GM18507 (cell line): ENCODE measurements around the gene MELTF.

Experiments
- DNase-seq: peaks from one replicate; pipeline ENCODE4 v3.0.0; 2011; ENCODE audit warnings: low read depth; ENCODE audit not compliant: insufficient read length; ENCODE audit errors: extremely low spot score
- FAIRE-seq: peaks from 2 replicates; lab custom pipeline; 2011; peaks lifted over from hg19 to GRCh38; lab: Jason Lieb, UNC

The MELTF gene

DNA sequence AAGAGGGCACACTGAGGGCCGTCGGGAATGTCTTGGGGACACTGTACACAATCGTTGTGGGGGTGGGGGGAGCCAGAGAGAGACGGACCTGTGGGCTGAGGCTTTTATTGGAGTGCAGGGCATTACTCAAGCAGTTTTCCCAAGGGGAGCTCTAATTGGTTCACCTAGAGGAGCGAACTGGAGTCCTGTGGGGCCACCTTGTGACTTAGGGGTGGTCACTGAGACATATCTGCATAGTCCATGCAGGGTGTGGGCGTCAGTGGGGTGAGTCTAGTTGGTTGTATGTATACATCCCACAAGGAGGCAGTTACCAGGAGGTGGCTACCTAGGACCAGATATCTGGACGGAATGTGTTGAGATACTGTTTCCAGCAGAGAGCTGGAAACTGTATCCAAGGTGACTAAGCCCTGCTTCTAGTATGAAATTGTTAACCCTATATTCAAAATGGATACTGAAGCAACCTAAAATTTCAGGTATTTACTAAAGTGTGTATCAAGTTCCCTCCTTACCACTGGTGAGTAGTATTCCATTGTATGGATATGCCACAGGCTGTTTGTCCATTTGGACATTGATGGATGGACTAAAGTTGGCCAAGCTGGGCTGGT, 58.4 kb downstream of the MELTF start:
- FAIRE-seq (no peak), DNase-seq (no peak)

DNA sequence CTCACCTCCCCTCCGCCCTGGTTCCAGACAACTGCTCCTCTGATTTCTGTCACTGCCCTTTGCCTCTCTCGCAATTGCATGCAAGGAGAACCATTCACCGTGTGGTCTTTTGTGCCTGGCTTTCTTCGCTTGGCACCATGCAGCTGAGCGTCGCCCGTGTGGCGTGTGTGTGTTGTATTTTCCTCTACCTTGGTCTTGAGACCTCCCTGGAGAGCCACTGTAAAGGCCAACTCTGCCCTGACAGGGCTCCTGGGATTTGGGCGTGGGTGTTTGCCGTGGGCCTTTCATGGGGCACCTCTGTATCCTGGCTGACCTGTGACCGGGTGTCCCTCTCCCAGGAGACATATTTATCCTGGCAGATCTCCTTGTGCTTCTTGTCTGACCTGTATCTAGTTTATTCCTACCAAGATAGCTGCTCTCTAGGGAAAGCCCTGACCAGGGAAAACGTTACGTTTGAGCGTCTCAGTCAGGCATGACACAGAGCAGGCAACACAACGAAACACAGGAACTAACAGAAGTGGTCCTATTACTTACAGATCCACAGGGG, 59.0 kb downstream of the MELTF start:
- DNase-seq = no peak
- no peak for FAIRE-seq

GRCh38 chr3:196969660-196970546, 59.7 kb downstream of the MELTF start:
- FAIRE-seq = peak; percentile 69
- peak; percentile 69 for DNase-seq

DNA sequence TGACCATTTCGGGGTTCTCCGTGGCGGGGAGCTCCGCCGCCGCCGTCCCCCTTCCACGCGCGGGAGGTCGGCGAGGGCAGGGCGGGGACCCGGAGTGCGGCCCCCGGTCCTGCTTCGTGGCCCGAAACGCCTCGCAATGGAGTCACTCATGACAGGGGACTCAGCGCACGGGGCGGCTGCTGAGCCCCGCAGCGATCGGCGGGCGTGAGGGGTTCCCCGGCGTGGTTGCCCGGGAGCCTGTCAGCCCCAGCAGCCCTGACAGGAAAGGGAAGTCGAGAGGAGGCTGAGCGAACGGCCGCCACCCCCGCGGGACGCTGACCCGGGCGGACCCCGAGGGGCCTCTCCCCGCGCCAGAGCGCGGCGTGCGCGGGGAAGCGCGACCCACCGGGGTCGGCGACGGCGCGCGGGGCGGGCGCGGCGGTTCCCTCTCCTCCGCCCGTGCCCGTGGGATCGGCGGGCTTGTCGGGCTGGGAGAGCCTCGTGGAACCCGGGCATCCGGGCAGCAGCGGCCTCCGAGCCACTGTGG, 60.4 kb downstream of the MELTF start:
- FAIRE-seq (no peak), DNase-seq (no peak)

- DNase-seq (peak; percentile 36), FAIRE-seq (no peak)
These were observed 61.1 kb downstream of the MELTF start, which contains the start of gene PIGZ for GRCh38 chr3:196968233-196969133. TSS of gene PIGZ (minus strand) at chr3:196968833. CDS start at chr3:196952031, 16,802 bp downstream.

GRCh38 chr3:196967412-196968232, 62.0 kb downstream of the MELTF start:
- FAIRE-seq (no peak), DNase-seq (no peak)

DNA sequence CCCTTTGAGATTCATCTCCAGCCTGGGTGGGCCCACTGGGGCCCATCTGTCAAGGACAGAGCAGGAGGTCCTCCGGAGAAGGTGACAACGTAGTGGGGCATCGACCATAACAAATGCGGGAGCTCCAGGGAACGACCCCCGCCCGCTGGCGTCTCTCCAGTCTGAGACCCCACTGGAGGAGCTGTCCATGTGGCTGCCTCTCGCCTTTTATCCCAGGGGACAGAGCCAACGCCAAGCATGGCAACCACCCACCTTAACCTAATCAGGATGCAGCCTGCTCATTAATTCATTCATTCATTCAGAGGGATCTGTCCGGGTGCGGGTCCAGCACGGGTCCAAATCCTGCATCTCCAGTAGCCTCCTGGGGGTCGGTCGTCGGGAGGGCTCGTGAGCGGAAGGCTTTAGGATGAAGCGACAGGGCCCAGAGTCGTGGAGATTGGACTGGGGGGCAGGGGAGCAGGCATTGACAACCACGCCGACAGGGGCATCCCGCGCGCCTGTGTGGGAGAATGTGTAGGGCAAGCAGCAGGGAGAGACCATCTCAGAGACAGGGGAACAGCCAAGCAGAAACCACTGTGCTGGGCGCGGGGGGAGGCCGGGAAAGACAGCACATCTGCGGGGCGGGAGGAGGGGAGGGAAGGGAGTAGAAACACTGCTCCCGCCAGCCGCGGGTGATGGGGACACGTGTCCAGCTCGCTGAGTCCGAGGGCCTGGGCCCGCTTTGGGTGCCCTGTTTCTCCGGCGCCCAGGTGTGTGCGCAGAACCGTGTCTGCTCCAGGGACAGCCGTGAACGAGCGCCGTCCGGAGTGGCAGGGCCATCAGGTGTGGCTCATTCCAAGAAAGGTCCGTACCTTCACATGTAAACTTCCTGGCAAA, 62.9 kb downstream of the MELTF start:
- FAIRE-seq = no peak
- no peak for DNase-seq

GRCh38 chr3:196965804-196966173, 63.8 kb downstream of the MELTF start:
- DNase-seq (no peak), FAIRE-seq (no peak)

DNA sequence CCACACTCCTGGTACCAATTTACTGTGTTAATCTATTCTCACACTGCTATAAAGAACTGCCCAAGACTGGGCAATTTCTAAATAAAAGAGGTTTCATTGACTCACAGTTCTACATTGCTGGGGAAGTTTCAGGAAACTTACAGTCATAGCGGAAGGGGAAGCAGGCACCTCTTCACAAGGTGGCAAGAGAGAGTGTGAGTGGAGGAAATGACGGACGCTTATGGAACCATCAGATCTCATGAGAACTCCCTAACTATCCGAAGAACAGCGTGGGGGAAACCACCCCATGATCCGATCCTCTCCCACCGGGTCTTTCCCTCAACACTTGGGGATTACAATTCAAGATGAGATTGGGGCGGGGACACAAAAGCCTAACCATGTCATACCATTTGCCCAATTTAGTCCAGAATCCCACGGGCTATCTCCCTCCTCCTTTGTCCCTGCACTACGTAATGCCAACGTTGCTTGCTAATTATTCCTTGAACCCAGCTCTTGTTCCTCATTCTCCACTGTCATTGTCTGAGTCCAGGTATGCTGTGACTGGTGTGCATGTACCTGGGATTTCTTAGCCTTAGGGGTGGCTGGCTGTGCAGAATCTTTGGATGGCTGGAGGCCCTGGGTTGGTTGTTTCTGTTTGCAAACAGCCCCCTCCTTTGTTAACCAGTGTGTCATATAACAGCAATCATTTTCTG, 64.4 kb downstream of the MELTF start:
- no peak for FAIRE-seq
- no peak for DNase-seq

- FAIRE-seq = no peak
- no peak for DNase-seq
These were observed 66.0 kb downstream of the MELTF start for GRCh38 chr3:196963631-196963953.

GRCh38 chr3:196962930-196963630, 66.5 kb downstream of the MELTF start:
- no peak for DNase-seq

GRCh38 chr3:196962108-196962929, 67.3 kb downstream of the MELTF start:
- no peak for FAIRE-seq
- DNase-seq = no peak

More at GRCh38 chr3:196962930-196963630, 66.5 kb downstream of the MELTF start:
- FAIRE-seq = no peak

- no peak for DNase-seq
- no peak for FAIRE-seq
These were observed 74.8 kb downstream of the MELTF start for GRCh38 chr3:196954832-196955231.
